Measurements from ENCODE around the gene MOB2.

- TF ChIP-seq, protein P1, sequence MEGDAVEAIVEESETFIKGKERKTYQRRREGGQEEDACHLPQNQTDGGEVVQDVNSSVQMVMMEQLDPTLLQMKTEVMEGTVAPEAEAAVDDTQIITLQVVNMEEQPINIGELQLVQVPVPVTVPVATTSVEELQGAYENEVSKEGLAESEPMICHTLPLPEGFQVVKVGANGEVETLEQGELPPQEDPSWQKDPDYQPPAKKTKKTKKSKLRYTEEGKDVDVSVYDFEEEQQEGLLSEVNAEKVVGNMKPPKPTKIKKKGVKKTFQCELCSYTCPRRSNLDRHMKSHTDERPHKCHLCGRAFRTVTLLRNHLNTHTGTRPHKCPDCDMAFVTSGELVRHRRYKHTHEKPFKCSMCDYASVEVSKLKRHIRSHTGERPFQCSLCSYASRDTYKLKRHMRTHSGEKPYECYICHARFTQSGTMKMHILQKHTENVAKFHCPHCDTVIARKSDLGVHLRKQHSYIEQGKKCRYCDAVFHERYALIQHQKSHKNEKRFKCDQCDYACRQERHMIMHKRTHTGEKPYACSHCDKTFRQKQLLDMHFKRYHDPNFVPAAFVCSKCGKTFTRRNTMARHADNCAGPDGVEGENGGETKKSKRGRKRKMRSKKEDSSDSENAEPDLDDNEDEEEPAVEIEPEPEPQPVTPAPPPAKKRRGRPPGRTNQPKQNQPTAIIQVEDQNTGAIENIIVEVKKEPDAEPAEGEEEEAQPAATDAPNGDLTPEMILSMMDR (IDR thresholded peaks at IDR 0.05) = no peak
- TF ChIP-seq EP300 (IDR thresholded peaks at IDR 0.05) = no peak
Observed at GRCh38 chr11:1443737-1444136, 42.8 kb downstream of the MOB2 start.

All from ovary (tissue), 3 donors.